HG03575 (cell line): ENCODE measurements around the gene FTO.

ENCODE experiments used
- ATAC-seq: cut with Tn5 transposase; IDR thresholded peaks from one replicate; pipeline ENCODE4 v1.9.1; 2021; ENCODE audit not compliant: unreplicated experiment, insufficient number of reproducible peaks, low FRiP score; ENCODE audit errors: extremely low read depth

FTO gene

DNA sequence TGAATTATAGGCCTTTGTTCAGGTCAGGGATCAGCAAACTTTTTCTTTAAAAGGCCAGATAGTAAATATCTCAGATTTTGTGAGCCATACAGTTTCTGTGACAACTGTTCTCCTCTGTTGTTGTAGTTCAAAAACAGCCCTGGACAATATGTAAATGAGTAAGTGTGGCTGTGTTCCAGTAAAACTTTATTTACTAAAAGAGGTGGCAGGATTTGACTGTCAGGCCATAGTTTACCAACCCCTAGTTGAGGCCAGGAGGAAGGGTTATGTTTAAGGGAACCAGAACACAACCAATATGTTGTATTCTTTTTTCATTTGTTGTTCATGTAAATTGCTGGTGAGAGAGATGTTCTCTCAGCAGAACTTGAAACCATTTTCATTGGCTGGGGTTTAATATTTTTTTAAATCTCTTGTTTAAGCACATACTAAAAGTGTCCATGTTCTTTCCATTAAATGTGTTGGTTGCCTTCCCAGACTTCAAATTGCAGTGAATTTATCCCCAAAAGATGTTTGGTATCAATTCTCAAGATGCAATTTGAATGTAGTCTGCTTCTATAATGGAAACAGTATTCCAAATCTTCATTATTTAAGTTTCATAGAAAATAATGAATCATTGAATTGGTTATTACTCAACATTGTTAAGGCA is 260.3 kb downstream of the FTO start:
- no peak for ATAC-seq

DNA sequence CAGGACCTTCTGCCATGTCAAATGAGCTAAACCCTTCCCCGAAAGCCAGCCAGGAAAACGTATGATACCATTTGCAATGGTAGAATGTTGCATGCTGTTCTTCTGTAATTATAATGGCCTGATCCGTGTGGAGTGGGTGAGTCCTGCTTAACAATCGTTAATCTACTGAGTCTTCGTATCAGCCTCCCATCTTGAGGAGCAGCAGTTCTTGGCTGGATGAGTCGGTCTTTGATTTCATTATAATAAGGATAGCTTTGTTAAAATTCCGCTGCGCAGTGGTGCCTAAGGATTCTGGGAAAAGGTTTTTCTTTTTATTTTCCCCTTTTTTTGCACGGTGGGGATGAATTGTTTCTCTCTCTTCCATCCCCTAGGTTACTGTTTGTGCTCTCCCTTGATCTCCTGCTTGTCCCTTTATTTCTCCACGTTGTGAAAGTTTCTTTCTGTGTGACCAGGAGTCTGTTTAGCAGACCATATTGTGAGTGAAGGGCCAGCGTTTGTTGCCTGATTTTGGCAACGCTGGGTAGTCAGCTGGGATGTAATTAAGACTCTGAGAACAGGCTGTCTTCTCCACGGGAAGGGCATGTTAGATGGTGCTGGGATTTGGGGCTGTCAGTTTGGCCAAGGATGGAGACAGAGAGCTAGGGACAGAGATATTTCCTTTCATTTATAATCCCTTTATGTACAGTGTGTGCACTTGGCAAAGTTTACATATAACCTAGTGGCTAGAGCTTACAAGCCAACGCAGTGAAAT is 263.0 kb downstream of the FTO start:
- ATAC-seq: no peak

DNA sequence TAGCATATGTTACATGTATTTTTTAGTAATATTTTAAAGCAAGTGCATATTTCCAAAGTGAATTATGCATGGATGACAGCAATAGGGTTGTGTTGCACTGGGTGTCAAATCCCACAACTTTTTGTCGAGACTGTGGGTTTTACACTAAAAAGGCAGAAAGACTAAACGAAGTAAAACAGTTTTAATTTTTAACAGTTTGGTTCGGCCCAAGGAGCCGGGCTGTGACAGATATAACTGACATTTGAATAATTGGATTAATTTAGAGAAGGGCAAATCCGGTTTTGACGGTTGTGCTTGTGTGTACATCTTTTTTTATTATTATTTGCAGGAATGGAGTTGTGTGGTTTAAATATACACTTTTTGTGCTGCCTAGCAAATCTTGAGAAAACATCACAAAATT is 263.6 kb downstream of the FTO start:
- no peak for ATAC-seq

DNA sequence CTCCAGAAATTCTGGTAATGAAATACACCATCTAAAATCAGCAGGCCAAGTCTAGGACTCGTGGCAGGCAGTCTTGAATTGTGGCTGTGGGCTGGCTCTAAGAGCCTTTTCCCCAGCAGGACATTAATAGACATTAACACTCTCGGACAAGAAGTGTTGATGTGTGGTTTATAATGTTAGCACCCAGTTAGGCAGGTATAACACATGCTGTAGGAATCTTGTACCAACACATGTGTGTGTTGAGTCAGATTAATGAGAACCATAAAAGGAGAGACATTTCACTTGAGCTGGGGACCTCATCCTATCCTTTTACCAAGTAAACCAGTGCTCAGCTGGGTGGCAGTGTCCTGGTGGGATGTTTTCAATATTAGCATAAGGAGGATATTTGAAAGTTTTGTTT is 264.5 kb downstream of the FTO start:
- no peak for ATAC-seq

DNA sequence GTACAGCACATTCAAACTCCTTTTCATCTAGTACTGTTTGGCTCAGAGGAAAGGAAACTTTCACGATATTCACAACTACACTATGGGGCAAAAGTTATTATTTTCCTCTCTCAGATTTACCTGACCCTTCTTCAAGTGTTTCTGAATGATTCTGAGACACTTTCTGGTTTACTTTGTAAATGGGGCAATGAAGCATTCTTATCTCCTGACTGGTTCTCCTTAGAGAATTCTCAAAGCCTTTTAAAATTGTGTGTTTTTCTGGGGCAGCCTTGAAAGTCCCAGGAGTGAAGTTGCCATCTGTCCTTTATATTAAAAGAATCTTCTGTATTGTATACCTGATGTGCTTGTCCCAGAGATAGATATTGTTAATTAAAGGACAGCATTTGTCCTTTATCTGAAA is 264.9 kb downstream of the FTO start:
- no peak for ATAC-seq

DNA sequence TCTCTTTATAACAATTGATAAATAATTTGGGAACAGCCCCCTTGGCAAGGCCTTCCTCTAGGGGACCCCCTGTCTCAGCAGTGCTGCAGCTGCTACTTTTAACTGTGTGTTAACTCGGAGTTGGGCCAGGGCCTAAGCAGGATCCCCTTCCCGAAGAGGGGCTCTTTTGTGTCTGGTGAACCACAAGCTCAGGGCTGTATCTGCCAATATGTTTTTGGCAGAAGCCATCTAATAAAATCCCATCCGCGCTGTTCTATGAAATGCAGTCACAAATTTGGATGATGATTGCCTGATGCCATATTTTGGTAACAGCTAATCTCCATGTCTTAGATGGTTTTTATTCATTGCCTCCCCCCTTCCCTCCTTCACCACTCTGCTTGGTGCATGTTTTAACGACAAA is 267.7 kb downstream of the FTO start:
- no peak for ATAC-seq

DNA sequence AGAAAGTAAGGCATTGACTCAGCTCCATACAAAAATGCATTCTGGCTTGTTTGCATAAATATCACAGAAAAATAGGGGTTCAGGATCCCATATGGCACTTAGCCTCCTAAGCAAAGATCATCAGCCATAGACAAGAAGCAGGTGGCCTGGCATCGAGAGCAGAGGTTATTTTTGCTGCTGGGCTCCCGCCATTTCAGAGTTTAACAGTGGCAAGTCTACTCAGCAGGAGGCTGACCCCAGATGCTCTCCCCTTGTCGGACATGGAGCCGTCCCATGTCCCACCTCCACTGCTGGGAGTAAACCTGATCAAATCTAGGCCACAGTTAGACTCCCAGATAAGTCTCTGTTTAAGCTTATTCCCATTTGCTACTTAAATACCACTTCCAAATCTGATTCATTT is 269.1 kb downstream of the FTO start:
- ATAC-seq: no peak

DNA sequence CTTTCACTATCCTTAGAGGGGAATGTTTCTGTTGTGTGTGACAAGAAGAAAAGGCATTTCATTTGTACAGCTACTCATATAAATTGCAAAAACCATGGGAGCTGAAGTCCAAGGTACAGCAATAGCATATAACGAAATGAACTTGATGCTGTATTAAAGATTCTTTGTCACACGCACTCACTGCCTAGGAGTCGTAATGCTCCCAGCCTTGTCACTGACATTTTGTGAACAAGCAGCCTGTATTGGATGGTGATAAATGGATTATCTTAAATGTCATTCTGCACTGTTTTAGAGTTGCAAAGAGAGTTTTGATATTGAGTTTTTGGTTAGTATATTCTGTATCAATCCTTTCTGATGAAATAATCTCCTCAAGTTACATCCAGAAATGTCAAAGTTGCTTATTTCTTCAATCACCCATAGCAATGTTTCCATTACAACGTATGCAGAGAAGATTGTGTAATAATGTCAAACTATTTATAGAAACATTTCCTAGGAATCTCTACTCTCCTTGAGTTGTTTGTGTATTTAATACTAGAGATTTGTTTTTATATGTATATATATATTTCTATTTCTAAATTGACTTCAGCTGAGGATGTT is 270.6 kb downstream of the FTO start:
- no peak for ATAC-seq

DNA sequence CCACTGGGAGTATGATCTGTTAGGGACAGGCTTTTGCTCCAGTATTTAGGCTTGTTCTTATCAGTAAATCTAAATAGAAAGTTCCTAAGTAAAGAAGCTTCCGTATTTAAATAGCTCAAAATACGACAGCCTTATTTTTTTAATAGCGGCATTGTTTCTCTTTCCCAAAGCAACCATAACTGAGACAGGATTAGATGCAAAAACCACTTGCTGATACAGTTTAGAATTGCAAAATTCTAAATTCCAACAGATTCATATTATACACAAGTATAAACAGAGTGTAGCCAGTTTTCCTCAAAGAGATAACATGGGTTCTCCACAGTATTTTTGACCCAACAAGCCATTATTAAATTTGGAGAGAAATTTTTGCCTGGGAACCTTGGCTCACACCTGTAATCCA is 276.7 kb downstream of the FTO start:
- ATAC-seq: no peak

DNA sequence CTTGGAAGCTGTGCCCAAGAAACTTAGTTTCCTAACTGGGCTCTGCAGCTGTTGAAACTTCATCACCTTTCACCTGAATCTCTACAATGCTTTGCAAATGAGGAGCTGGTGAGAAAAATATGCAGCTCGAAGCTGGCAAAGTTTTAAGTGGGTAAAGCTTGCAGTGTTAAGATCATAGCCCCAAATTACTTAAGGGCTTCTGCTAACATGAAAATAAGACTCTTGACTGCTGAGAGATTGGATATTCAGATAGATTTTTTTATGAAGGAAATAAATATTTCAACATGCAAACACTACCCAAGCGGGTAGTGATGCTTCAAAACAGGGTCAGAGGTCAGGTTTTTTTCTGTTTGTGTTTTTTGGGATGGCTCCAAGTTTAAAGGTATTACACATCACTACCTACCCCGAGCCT is 278.7 kb downstream of the FTO start:
- ATAC-seq: no peak

DNA sequence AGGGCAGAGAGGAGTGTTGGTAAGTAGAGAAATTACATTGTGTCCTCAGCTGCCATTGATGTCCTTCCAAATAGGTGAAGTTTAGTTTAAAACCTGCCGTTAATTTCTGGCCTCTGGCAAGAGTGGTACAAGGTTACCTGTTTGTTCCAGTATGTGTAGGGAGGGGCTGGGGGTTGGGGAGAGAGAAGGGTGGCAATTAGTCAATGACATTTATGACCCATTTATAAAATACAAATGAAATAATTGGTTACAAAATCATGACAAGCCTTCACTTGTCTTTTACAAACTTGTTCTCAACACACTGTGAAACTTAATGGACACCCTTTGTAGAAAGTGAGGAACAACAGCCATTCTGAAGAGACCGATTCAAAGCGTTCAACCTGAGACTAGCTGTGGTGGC is 281.0 kb downstream of the FTO start:
- ATAC-seq: no peak

DNA sequence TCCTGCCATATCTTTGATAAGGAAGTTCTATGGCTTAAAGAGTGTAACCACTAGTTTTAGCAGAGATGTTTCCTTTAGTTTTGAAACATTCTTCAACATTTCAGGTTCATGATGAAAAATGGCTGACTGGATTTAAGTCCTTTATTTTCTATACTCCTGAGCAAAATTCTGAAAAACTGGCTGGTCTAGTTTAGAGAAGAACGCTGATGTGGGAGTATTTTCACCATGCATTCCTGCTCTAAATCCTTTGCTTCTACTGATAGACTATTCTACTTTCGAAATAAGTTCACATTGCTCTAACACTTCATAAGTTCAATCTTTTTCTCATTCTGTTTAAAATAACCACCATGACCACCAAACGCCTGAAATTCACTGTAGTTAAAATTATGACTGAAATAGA is 281.9 kb downstream of the FTO start:
- ATAC-seq: no peak

DNA sequence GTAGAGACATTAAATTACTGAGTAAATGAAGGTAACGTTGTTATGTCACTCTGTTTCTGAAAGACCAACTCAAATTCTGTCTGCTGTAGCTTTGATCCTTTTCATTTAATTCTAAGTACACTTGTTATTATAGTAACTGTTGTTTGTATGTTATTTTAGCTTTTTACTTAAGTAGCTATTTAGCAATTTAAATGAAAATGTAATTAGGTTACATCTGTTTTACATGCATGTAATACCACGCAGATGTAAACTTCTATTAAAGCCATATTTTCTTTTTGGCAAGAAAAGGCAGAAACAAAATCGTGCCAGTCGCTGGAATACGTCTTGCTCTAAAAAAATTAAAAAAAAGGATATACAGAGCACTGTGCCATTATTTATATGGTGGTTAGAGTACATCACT is 282.8 kb downstream of the FTO start:
- ATAC-seq: no peak

DNA sequence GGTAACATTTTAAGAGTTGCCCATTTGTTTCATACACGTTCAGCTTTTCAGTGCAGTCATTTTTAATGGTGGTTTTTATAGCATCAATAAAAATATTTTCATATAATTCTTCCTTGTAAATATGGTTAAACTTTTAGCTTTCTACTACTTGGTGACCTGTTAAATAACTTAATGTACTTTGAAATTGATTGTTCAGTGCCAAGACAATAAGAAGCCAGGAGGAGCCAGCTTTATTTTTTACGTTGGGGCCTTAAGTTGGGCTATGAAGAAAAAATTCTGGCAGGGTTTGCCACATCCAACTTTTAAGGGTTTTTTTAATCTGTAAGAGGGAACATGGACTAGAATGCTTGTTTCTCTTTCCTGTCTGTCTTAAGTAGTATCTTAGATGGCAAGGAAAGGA is 284.2 kb downstream of the FTO start:
- no peak for ATAC-seq

DNA sequence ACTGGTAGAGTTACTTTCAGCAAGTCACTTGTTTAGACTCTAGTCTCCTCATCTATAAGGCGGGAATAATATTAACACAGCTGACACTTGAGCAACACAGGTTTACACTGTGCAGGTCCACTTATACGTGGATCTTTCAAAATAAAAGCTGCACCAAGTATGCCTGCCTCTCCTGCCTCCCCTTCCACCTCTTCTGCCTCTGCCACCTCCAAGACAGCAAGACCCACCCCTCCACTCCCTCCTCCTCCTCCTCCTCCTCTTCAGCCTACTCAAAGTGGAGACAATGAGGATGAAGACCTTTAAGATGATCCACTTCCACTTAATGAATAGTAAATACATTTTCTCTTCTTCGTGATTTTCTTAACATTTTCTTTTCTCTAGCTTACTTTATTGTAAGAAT is 285.6 kb downstream of the FTO start:
- ATAC-seq: no peak

DNA sequence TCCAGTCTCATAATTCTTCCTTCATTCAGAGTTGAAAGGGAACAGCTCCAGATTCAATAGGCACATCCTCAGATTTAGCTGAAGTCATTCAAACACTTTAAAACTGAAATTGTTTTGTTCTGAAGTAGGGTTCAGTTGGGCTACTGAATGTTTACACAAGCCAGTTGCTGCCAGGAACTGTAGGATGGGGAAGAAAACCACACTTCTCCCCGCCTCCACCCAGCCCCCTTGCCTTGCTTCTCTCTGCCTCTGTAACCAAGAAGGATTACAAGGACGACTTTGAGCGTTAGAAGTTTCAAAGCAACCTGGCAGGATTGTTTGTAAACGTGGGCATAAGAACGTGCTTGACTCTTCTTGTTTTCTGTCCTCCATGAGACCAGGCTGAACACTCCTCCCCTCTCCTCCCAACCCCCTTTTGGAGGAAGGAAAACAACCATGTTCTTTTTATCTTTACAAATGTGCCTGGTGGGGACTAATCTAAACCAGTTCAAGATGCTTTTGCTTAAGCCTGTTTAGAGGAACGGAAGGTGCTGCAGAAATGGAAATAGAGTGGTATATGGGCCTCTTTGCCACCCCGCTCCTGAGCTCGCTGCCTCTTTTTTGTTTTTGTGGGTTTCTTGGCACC is 287.9 kb downstream of the FTO start:
- ATAC-seq: no peak

DNA sequence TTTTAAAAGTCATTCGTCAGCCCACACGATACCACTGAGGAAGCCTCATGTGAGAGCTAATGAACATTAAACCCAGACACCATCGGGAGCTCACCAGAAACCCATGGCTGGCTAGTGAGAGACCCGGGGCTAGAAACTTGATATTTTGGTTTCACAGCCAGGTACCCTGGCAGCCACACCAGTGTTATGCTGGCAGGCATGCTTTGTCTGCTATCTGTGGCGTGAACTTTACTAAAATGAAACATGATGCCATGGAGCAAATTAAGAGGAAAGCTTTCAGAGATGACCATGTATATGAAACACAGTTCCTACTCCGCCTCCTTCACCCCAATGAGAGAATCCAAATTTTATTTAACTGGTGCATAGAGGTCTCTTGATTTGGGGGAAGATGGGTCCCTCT is 291.4 kb downstream of the FTO start:
- ATAC-seq: no peak

DNA sequence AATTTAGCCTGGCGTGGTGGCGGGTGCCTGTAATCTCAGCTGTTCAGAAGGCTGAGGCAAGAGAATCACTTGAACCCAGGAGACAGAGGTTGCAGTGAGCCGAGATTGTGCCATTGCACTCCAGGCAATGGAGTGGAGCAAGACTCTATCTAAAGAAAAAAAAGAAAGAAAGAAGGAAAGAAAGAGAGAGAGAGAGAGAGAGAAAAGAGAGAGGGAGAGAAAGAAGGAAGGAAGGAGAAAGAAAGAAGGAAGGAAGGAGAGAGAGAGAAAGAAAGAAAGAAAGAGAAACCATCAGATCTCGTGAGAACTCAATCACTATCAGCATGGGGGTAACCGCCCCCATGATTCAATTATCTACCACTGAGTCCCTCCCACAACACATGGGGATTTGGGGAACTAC is 293.0 kb downstream of the FTO start:
- no peak for ATAC-seq

DNA sequence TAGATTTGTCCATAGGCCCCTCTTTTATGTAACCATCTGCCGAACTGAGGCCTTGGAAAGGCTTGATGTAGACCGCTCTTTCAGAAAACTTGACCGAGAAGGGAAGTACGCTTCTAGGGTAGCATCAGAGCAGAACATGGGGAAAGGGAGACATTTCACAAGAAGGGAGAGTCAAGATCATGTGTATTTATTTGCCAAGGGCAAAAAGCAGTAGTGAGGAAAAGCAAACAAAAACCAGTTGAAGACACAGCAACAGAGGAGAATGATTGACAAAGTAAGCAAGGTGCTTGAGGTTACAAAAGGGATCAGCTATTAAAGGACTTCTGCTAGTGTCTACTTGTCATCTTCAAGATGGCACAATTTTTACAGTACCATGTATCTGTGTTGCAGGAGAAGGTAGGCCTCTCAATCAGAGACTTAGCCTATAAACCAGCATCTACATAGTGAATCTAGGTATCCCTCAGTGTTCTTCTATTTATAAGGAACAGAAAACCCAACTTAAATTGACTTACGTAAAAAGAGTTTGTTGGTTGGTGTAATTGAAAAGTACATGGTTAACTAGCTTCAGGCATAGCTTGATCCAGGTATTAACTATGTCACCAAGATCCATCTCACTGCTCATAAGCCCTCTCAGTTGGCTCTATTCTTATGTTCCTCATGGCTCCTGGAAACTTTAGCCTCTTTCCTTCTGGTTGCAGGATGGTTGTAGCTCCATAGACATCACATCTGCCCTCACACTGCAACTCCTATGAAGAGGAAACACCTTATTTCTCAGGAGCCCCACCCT is 294.3 kb downstream of the FTO start:
- no peak for ATAC-seq
